CD4-positive, alpha-beta T cell treated with Interferon alpha-2 for 1 hour (primary cell): ENCODE data around the gene USP37.

Experiments
- DNase-seq, 2 donors: peaks; one replicate each; pipeline ENCODE4 v3.0.0-alpha.2; 2020 to 2022

Gene USP37

GRCh38 chr2:218400930-218401881, 166.9 kb downstream of the USP37 start:
- no peak for DNase-seq
